HG03442 (cell line): ENCODE results near the gene TRIM56.
"Not testable (repeated sequence)": the region's sequence is repeated elsewhere in the genome, so short reads cannot be mapped to it uniquely, and the experiment has no call there.

Experiments
- ATAC-seq: cut with Tn5 transposase; IDR thresholded peaks from one replicate; pipeline ENCODE4 v1.9.1; 2021; ENCODE audit warnings: mild to moderate bottlenecking, moderate library complexity; ENCODE audit not compliant: unreplicated experiment

TRIM56 gene

DNA sequence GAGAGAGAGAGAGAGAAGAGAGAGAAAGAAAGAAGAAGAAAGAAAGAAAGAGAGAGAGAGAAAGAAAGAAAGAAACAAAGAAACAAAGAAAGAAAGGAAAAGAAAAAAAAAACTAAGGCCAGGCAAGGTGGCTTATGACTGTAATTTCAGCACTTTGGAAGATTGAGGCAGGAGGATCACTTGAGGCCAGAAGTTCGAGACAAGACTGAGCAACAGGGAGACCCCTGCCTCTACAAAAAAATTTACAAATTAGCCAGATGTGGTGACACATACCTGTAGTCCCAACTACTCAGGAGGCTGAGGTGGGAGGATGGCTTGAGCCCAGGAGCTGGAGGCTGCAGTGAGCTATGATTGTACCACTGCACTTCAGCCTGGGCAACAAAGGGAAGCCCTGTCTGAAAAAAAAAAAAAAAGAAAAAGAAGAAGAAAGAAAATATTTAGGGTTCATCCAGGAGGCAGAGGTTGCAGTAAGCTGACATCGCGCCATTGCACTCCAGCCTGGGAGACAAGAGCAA, 44.4 kb downstream of the TRIM56 start:
- no peak for ATAC-seq

DNA sequence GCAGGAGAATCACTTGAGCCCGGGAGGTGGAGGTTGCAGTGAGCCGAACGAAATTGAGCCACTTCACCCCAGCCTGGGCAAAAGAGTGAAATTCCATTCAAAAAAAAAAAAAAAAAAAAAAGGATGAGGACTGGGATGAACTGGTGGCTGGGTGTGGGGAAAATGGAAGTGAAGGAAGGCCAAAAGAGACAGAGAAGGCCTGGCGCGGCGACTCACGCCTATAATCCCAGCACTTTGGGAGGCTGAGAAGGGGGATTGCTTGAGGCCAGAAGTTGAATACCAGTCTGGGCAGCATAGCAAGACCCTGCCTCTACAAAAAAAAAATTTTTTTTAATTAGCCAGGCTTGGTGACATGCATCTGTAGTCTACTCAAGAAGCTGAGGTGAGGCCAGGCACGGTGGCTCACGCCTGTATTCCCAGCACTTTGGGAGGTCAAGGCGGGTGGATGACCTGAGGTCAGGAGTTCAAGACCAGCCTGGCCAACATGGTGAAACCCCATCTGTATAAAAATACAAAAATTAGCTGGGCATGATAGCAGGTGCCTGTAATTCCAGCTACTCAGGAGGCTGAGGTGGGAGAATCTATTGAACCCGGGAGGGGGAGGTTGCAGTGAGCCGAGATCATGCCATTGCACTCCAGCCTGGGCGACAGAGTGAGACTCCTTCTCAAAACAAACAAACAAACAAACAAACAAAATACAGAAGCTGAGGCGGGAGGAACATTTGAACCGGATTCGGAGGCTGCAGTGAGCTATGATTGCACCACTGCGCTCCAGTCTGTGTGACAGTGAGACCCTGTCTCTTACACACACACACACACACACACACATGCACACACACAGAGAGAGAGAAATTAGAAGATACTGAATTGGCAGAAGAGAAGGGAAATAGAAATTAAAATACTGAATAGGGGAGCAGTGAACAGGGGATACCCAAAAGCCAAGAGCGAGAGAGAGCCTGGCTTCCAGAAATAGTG, 47.6 kb downstream of the TRIM56 start:
- not testable (repeated sequence) for ATAC-seq

DNA sequence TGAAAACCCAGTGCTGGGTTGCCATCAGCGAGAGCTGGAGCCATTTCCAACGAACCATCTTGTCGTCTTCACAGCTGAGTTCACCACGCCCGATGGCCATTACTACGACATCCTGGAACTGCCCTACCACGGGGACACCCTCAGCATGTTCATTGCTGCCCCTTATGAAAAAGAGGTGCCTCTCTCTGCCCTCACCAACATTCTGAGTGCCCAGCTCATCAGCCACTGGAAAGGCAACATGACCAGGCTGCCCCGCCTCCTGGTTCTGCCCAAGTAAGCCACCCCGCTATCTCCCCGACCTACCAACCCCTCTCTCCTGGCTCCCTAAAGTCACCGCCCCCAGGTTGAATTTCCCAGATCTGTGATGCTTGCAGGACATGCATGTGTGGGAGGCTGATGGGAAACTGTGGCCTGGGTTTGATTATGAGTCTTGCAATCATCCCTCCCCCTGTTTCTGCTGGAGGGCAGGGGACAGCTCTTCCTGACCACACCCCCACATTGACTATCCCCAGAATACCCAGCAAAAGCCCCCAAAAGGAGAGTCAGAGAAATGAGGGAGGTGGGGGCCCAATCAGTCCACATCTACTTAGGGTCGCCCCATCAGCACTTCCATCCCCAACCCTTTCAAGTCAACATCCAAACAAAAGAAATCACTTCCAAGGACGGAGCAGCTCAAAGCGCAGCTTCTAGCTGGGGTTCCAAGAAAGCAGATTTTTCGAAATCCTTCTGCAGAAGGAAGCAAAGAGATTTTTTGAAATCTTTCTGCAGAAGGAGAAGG, 48.5 kb downstream of the TRIM56 start:
- ATAC-seq, result no peak

DNA sequence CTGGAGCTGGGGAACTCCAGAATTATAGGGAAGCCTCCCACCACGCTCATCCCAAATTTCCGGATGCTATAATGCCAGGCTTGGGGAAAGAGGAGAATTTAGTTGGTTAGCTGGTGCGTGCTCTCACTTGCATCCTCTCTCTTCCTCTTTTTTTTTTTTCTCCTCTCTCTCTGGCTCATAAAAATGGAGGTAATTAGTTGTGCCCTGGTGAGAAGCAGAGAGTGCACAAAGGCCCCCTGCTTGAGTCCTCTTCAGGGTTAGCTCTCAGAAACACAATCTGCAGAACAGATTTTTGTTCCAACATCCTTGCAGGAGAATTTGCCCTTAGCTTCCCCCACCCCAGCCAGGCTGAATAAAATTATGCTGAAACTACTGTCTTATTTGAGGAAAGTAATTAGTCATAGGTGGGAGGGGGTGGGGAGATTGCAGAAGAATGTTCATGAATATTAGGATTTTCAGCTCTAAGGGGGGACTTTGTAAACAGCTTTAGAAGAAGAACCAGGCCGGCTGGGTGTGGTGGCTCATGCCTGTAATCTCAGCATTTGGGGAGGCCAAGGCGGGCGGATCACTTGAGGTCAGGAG, 49.2 kb downstream of the TRIM56 start:
- ATAC-seq, result no peak

DNA sequence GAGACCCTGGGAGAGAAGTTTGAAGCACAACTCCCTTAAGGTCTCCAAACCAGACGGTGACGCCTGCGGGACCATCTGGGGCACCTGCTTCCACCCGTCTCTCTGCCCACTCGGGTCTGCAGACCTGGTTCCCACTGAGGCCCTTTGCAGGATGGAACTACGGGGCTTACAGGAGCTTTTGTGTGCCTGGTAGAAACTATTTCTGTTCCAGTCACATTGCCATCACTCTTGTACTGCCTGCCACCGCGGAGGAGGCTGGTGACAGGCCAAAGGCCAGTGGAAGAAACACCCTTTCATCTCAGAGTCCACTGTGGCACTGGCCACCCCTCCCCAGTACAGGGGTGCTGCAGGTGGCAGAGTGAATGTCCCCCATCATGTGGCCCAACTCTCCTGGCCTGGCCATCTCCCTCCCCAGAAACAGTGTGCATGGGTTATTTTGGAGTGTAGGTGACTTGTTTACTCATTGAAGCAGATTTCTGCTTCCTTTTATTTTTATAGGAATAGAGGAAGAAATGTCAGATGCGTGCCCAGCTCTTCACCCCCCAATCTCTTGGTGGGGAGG, 52.5 kb downstream of the TRIM56 start:
- ATAC-seq, result no peak

DNA sequence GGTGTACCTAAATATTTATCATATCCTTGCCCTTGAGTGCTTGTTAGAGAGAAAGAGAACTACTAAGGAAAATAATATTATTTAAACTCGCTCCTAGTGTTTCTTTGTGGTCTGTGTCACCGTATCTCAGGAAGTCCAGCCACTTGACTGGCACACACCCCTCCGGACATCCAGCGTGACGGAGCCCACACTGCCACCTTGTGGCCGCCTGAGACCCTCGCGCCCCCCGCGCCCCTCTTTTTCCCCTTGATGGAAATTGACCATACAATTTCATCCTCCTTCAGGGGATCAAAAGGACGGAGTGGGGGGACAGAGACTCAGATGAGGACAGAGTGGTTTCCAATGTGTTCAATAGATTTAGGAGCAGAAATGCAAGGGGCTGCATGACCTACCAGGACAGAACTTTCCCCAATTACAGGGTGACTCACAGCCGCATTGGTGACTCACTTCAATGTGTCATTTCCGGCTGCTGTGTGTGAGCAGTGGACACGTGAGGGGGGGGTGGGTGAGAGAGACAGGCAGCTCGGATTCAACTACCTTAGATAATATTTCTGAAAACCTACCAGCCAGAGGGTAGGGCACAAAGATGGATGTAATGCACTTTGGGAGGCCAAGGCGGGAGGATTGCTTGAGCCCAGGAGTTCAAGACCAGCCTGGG, 53.1 kb downstream of the TRIM56 start:
- ATAC-seq, result peak; percentile 76

DNA sequence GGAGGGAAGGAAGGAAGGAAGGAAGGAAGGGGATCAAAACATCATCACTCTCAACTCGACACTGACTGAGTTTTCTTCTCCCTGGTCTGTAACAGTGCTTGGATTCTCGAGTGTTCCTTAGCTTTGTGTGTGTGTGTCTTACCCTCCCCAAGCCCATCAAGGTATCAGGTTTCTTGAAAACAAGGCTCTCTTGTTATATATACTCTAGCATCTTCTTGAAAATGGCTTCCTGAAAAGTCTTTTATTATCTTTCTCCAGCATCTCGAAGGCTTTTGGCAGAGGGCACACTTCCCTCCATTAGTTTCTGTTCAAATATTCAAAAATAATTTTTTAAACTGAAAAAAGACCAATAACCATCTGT, 55.0 kb downstream of the TRIM56 start:
- ATAC-seq, result no peak

DNA sequence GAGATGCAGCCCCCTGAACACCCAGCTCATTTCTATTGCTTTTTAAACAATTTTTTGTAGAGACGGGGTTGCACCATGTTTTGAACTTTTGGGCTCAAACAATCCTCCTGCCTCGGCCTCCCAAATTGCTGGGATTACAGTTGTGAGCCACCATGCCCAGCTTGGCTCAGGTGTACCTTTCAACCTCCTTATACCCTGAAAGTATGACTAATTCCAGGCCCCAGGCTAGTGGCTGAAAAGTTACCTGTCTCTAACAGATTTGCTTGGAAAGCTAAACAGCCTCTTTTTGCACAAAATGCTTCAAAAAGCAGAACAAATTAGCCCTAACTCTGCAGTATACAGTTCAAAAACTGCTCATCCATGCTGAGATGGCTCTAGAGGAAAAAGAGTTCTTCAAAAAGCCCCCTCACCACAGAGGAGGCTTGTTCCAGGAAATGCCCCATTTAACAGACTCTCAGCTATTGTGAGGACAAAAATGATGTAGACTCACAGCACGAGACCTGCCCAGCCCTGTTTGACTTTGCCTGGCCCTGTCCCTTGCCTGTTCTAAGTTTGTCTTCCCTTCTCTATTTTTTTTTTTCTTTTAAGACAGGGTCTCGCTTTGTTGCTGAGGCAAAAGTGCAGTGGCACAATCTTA, 55.6 kb downstream of the TRIM56 start:
- no peak for ATAC-seq
